Activated CD4-positive, CD25-positive, alpha-beta regulatory T cell treated with anti-CD3 and anti-CD28 coated beads, Interleukin-2, amount 50 U/mL, for 24 hours (primary cell): ENCODE measurements around the gene JARID2.

ENCODE experiments used
- ATAC-seq, 2 donors: fragments of 150-1000 bp; cut with Tn5 transposase; one replicate each; pipeline ENCODE4 v1.10.0; 2021; ENCODE audit warnings: mild to moderate bottlenecking in 1 of 2, moderate library complexity in 1 of 2

Gene JARID2

DNA sequence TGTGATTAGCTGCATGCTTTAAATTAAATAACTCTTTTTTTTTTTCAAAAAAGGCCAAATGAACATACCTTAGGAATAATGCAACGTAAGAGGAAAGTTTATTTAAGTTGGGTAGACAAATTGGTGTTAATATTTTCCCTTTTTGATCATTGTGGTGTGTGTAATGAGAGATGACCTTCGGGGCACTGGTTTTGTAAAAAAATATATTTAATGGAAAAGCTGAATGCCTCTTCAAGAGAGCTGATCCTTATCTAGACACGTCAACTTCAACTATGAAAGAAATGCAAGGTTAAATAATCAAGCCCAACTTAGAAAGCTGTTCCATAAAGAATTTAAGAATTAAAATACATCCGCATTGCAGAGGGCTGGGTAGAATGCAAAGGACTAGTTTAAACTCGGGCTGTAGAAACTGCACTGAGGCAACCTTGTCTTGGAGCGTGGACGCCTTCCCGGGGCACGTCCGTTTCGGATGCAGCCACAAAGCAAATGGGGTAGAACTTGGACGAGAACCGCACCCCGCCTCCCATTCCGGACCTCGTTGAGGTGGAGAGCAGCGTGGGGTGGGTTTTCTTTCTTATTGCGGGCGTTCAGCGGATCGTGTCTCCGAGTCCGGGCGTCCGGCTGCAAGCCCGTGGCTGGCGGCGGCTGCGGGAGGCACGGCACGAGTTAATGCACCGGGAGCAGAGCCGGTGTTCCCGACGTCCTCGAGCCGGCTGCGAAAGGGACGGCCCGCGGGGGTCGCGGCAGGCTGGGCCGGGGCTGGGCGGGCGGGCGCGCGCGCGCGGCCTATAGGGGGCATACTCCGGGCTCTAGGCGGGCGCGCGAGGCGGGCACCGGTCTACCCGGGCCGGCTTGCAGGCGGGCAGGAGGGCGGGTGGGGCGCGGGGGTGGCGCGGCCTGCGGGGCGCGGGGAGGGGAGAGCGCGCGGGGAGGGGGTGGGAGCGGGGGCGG is 1.9 kb downstream of the JARID2 start:
- ATAC-seq = peak; percentile 7 to 18

GRCh38 chr6:15248451-15249370 is 2.8 kb downstream of the JARID2 start:
- ATAC-seq = peak; percentile 46 to 50

DNA sequence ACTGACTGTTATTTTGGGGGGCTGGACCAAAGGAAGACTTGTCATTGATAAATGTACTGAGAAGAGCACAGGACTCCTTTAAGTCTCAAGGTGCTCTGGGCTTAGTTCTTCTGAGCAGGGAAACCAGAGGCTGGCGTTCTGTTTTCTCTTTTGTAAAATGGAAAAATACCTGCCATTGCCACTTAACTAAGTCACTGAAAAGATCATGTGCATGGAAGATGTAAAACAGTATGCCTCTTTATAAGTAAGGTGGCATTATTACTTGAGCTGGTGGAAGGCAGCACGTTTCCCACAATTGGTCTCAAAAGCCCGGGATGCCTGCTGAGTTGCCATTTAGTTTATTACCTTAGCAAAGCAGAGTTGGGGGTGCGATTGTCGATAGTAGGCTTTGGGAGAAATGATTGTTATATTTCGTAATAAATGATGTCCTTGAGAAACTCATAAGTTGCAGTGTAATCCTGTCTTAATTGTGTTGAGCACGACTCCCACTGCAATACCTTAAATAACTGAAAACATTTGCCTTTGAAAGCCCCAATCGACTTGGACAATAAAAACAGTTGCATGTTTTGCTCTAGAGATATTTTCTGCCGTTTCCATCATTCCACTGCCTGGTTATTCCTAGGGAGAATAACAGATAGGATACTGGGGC is 3.6 kb downstream of the JARID2 start:
- ATAC-seq = no peak

DNA sequence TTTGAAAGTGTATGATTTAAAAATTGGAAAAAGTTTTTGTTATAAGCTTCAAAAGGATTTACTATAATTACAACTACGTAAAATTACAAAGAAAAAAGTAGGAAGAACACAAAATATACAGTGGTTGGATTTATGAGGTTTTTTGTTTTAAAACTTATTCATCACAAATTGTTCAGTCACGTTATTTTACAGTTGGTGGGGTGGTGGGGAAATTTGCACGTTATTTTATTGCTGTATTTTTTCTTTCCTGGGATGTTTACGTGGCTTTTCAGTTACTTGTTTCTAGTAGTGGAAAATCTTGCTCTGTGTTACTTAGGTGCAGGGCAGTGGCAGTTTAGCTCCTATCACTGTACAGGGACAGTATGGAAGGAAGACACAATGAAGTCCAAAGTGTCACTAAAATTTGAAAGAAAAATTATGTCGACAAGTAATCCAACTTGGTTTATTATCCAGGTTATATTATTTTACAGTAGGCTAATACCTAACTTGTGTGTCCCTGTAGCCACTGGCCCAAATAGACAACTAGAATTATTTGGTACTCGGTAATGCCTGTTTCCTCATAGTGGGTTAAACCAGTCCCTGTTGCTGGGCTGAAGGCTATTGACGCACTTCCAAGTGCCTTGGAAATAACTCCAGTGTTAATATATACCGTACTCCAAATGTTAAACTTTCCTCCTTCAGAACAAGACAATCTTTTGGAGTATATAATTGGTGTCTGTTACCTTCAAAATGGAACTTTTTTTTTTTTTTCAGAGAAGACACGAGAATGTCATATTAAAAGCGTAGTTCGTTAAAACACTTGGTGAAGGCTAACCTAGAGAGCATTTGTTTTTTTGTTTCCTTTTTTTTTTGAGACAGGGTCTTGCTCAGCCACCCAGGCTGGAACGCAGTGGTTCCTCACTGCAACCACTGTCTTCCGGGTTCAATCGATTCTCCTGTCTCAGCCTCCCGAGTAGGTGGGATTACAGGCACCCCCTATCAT is 4.6 kb downstream of the JARID2 start:
- no peak for ATAC-seq

GRCh38 chr6:15252195-15252594 is 6.3 kb downstream of the JARID2 start:
- no peak for ATAC-seq

- ATAC-seq = no peak
These were observed 7.5 kb downstream of the JARID2 start for GRCh38 chr6:15253203-15254022.

GRCh38 chr6:15254070-15254975 is 8.5 kb downstream of the JARID2 start:
- ATAC-seq = no peak

DNA sequence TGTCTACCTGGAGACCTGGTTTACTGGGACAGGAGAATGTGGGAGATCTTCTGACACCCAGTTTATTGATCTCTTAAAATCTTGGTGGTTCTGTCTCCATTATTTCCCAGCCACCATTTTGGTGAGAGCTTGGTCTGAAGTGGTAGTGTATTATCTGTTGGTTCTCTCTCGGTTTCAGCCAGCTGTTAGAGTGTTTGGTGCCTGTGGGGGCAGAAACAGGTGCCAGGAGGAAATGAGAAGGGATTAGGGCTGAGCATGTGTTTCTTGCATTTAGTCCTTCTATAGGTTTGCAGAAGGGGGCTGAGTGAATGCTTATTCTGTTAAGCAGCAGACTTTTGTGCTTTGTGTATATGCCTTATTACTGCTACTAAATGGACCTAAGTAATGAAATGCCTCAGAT is 9.6 kb downstream of the JARID2 start:
- ATAC-seq = peak in 1 of 2 donors; percentile 27

DNA sequence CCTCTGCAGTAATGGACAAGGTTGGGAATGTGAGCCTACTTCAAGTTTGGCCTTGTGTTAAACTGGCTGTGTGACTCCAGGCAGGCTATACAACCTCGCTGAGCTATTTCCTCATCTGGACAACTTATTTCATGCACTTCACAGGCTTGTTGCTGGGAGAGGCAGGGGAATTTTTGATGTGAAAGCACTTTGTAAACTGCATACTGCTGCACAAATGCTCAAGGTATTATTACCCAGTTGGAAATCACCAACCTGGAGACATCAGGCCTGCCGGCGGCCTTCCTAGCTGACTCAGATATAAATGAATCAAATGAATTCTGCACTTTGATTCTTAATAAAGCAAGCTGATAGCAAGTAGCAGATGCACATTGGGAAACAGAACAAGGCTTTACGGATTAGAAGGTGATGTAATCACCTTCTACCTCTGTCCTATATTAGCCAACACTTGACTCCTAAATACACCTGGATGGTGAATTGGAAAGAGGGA is 10.1 kb downstream of the JARID2 start:
- no peak for ATAC-seq

GRCh38 chr6:15256538-15257271 is 10.8 kb downstream of the JARID2 start:
- ATAC-seq = no peak

GRCh38 chr6:15257357-15258132 is 11.7 kb downstream of the JARID2 start:
- no peak for ATAC-seq

DNA sequence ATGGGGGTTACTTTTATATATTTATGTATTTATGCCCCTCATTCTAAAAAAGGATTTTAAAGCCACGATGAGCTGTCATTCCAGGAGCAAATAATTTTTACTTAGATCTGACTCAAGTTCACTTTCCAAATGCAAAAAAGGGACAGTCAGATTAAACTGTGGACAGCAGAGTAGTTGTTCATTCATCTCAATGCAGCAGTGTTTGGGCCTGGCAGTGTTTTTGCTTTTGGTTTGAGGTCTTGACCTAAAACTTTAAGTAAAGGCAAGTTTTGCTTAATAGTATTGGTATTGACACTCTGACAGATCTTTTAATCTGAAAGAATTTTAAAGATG is 13.9 kb downstream of the JARID2 start:
- ATAC-seq = peak in 1 of 2 donors; percentile 31

DNA sequence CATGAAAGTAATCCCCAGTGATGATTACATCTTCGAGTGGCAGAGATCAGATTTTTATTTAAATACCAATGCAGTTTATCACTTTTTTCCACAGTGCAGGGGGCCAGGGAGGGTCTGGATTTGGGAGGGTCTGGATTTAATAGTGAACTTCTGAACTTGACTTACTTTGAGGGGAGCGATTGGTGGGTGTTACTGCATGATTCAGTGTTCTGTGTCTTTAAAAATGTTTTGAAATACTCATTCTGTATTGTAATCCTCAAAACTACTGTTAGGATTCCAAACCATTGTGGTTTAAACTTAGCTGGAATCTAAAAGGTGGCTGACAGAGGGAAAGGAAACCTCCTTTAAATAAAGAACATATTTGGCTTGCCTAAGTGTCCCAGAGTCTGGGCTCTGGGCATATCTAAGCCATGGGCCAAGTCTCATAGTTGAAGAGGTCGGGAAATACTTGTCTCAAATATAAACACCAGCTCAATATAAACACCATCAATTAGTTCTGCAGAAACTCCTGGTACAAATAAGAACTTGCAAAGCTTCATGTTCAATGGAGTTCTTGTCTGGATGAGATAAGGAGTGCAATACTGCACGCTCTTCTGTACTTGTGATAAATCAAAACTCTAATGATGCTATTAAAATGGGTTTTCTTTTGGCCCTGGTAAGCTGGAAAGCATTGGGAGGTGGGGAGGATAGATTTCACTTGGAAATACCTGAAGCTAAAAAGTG is 14.4 kb downstream of the JARID2 start:
- no peak for ATAC-seq

- no peak for ATAC-seq
These were observed 18.0 kb downstream of the JARID2 start for GRCh38 chr6:15263780-15264374.

- ATAC-seq = no peak
These were observed 18.5 kb downstream of the JARID2 start for GRCh38 chr6:15264412-15264811.

DNA sequence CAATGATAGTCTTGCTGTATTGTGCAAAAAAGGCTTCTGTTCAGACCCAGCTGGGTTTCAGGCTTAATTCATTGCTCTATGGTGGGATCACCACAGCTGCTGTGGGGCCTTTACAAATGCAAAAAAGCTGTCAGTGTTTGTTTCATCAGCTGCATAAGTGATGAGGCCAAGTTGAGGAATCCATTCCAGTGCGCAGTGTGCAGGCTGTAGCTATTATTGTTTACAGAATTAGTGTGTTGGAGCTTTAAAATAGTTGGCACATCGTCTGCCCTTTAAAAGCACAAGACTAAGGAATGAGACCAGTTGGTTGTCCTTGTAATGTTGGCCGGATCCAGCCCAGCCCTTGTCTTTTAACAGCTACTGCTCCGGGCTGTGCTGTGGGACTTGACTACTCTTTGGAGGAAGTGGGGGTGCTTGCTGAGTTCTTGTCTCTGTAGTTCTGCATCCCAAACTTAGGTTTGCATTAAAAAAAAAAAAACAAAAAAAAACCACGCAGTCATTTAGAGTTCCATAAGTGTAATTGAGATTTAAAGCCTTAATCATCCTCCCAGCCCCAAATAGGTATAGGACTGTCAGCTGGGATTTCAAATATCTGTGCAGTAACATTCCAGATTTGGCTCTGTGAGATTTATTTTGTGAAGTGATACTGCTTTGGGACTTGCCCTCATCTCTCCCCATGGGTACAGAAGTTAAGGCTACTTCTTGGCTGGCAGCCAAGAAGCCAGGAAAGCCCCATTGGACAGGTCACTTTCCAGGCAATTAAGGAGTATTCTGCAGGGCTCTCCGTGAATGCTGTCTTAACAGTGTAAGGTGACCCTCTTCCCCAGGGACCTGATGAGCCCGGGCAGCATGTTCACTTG is 19.3 kb downstream of the JARID2 start:
- ATAC-seq = no peak
